Measurements from ENCODE around the gene AKAIN1.

AKAIN1 gene

GRCh38 chr18:5175378-5175777 lies 21.7 kb downstream of the AKAIN1 start:
- Mint-ChIP-seq H3K9me3 (peaks cover 5% of the 10 kb centered on the region), H3K27ac (no peak overlapping the region), H3K4me3 (no peak overlapping the region), H3K36me3 (no peaks in the 10 kb centered on the region), H3K4me1 (no peaks in the 10 kb centered on the region)
- no peak for ATAC-seq
- no peak for DNase-seq (ENCODE audit: low spot score in 2 of 2)

GRCh38 chr18:5173646-5174045 lies 23.4 kb downstream of the AKAIN1 start:
- DNase-seq (ENCODE audit: low spot score in 2 of 2) (no peak), ATAC-seq (no peak)
- H3K4me3 Mint-ChIP-seq: no peak overlapping the region
- peaks cover 5% of the 10 kb centered on the region for H3K9me3 Mint-ChIP-seq
- no peaks in the 10 kb centered on the region for H3K36me3 Mint-ChIP-seq
- no peaks in the 10 kb centered on the region for H3K4me1 Mint-ChIP-seq
- H3K27ac Mint-ChIP-seq: no peak overlapping the region

- Mint-ChIP-seq H3K27ac (no peak overlapping the region), H3K9me3 (peaks cover 5% of the 10 kb centered on the region), H3K36me3 (no peaks in the 10 kb centered on the region), H3K4me1 (no peaks in the 10 kb centered on the region), H3K4me3 (no peak overlapping the region)
- no peak for DNase-seq (ENCODE audit: low spot score in 2 of 2)
- ATAC-seq: no peak
Measured at GRCh38 chr18:5173236-5173635, 23.8 kb downstream of the AKAIN1 start.

GRCh38 chr18:5167831-5168230 lies 29.2 kb downstream of the AKAIN1 start:
- ATAC-seq (no peak), DNase-seq (ENCODE audit: low spot score in 2 of 2) (no peak)
- H3K4me1 Mint-ChIP-seq: peaks cover 5% of the 10 kb centered on the region
- no peak overlapping the region for H3K4me3 Mint-ChIP-seq
- no peak overlapping the region for H3K27ac Mint-ChIP-seq
- no peaks in the 10 kb centered on the region for H3K36me3 Mint-ChIP-seq
- peaks cover 5% of the 10 kb centered on the region for H3K9me3 Mint-ChIP-seq

- H3K27ac Mint-ChIP-seq: no peak overlapping the region
- no peak overlapping the region for H3K4me3 Mint-ChIP-seq
- peaks cover 5% of the 10 kb centered on the region for H3K4me1 Mint-ChIP-seq
- H3K9me3 Mint-ChIP-seq: peaks cover 2% of the 10 kb centered on the region
- DNase-seq (ENCODE audit: low spot score in 2 of 2) (no peak), ATAC-seq (no peak)
- H3K36me3 Mint-ChIP-seq: no peaks in the 10 kb centered on the region
Measured at GRCh38 chr18:5166606-5167280, 30.3 kb downstream of the AKAIN1 start.

GRCh38 chr18:5164903-5165302 lies 32.2 kb downstream of the AKAIN1 start:
- H3K27ac Mint-ChIP-seq: no peak overlapping the region
- H3K4me1 Mint-ChIP-seq: peaks cover 5% of the 10 kb centered on the region
- DNase-seq (ENCODE audit: low spot score in 2 of 2) (no peak), ATAC-seq (no peak)
- H3K4me3 Mint-ChIP-seq: no peak overlapping the region
- no peaks in the 10 kb centered on the region for H3K9me3 Mint-ChIP-seq
- no peaks in the 10 kb centered on the region for H3K36me3 Mint-ChIP-seq

- Mint-ChIP-seq H3K27ac (no peak overlapping the region), H3K36me3 (no peaks in the 10 kb centered on the region), H3K4me1 (no peaks in the 10 kb centered on the region), H3K4me3 (no peak overlapping the region), H3K9me3 (no peaks in the 10 kb centered on the region)
- ATAC-seq: no peak
- DNase-seq (ENCODE audit: low spot score in 2 of 2): no peak
Measured at GRCh38 chr18:5162111-5162510, 34.9 kb downstream of the AKAIN1 start.

GRCh38 chr18:5159080-5159479 lies 38.0 kb downstream of the AKAIN1 start:
- no peak overlapping the region for H3K27ac Mint-ChIP-seq
- no peak for ATAC-seq
- no peaks in the 10 kb centered on the region for H3K36me3 Mint-ChIP-seq

GRCh38 chr18:5158587-5158986 lies 38.5 kb downstream of the AKAIN1 start:
- Mint-ChIP-seq H3K4me3 (no peak overlapping the region), H3K4me1 (no peaks in the 10 kb centered on the region), H3K36me3 (no peaks in the 10 kb centered on the region), H3K9me3 (no peaks in the 10 kb centered on the region), H3K27ac (no peak overlapping the region)
- DNase-seq (ENCODE audit: low spot score in 2 of 2) (no peak), ATAC-seq (no peak)

More at GRCh38 chr18:5159080-5159479, 38.0 kb downstream of the AKAIN1 start:
- DNase-seq (ENCODE audit: low spot score in 2 of 2): no peak
- no peaks in the 10 kb centered on the region for H3K4me1 Mint-ChIP-seq
- H3K4me3 Mint-ChIP-seq: no peak overlapping the region
- no peaks in the 10 kb centered on the region for H3K9me3 Mint-ChIP-seq

GRCh38 chr18:5158172-5158571 lies 38.9 kb downstream of the AKAIN1 start:
- no peaks in the 10 kb centered on the region for H3K9me3 Mint-ChIP-seq
- no peak overlapping the region for H3K4me3 Mint-ChIP-seq
- no peak overlapping the region for H3K27ac Mint-ChIP-seq
- no peaks in the 10 kb centered on the region for H3K4me1 Mint-ChIP-seq
- ATAC-seq (no peak), DNase-seq (ENCODE audit: low spot score in 2 of 2) (no peak)
- no peaks in the 10 kb centered on the region for H3K36me3 Mint-ChIP-seq

GRCh38 chr18:5155907-5156287 lies 41.2 kb downstream of the AKAIN1 start:
- no peak overlapping the region for H3K4me3 Mint-ChIP-seq
- H3K27ac Mint-ChIP-seq: no peak overlapping the region
- ATAC-seq: no peak

GRCh38 chr18:5155218-5155906 lies 41.7 kb downstream of the AKAIN1 start:
- Mint-ChIP-seq H3K36me3 (no peaks in the 10 kb centered on the region), H3K9me3 (no peaks in the 10 kb centered on the region), H3K4me1 (no peaks in the 10 kb centered on the region), H3K27ac (no peak overlapping the region), H3K4me3 (no peak overlapping the region)
- ATAC-seq: no peak
- no peak for DNase-seq (ENCODE audit: low spot score in 2 of 2)

More at GRCh38 chr18:5155907-5156287, 41.2 kb downstream of the AKAIN1 start:
- Mint-ChIP-seq H3K36me3 (no peaks in the 10 kb centered on the region), H3K4me1 (no peaks in the 10 kb centered on the region), H3K9me3 (no peaks in the 10 kb centered on the region)
- no peak for DNase-seq (ENCODE audit: low spot score in 2 of 2)

GRCh38 chr18:5152343-5153020 lies 44.6 kb downstream of the AKAIN1 start:
- no peaks in the 10 kb centered on the region for H3K4me1 Mint-ChIP-seq
- H3K9me3 Mint-ChIP-seq: no peaks in the 10 kb centered on the region
- no peak for ATAC-seq

GRCh38 chr18:5150894-5151293 lies 46.2 kb downstream of the AKAIN1 start:
- Mint-ChIP-seq H3K27ac (no peak overlapping the region), H3K9me3 (no peaks in the 10 kb centered on the region), H3K36me3 (no peaks in the 10 kb centered on the region), H3K4me1 (no peaks in the 10 kb centered on the region), H3K4me3 (no peak overlapping the region)
- ATAC-seq (no peak), DNase-seq (ENCODE audit: low spot score in 2 of 2) (no peak)

More at GRCh38 chr18:5152343-5153020, 44.6 kb downstream of the AKAIN1 start:
- DNase-seq (ENCODE audit: low spot score in 2 of 2): no peak
- Mint-ChIP-seq H3K4me3 (no peak overlapping the region), H3K27ac (no peak overlapping the region), H3K36me3 (no peaks in the 10 kb centered on the region)

- no peaks in the 10 kb centered on the region for H3K9me3 Mint-ChIP-seq
- no peak overlapping the region for H3K27ac Mint-ChIP-seq
- ATAC-seq (no peak), DNase-seq (ENCODE audit: low spot score in 2 of 2) (no peak)
- no peaks in the 10 kb centered on the region for H3K4me1 Mint-ChIP-seq
- no peak overlapping the region for H3K4me3 Mint-ChIP-seq
- H3K36me3 Mint-ChIP-seq: no peaks in the 10 kb centered on the region
Measured at GRCh38 chr18:5146093-5146492, 51.0 kb downstream of the AKAIN1 start.
